GM21529 (cell line): ENCODE measurements around the gene PEAR1.

Experiments
- ATAC-seq: cut with Tn5 transposase; IDR thresholded peaks from one replicate; pipeline ENCODE4 v1.9.1; 2021; ENCODE audit not compliant: unreplicated experiment

PEAR1 gene, protein sequence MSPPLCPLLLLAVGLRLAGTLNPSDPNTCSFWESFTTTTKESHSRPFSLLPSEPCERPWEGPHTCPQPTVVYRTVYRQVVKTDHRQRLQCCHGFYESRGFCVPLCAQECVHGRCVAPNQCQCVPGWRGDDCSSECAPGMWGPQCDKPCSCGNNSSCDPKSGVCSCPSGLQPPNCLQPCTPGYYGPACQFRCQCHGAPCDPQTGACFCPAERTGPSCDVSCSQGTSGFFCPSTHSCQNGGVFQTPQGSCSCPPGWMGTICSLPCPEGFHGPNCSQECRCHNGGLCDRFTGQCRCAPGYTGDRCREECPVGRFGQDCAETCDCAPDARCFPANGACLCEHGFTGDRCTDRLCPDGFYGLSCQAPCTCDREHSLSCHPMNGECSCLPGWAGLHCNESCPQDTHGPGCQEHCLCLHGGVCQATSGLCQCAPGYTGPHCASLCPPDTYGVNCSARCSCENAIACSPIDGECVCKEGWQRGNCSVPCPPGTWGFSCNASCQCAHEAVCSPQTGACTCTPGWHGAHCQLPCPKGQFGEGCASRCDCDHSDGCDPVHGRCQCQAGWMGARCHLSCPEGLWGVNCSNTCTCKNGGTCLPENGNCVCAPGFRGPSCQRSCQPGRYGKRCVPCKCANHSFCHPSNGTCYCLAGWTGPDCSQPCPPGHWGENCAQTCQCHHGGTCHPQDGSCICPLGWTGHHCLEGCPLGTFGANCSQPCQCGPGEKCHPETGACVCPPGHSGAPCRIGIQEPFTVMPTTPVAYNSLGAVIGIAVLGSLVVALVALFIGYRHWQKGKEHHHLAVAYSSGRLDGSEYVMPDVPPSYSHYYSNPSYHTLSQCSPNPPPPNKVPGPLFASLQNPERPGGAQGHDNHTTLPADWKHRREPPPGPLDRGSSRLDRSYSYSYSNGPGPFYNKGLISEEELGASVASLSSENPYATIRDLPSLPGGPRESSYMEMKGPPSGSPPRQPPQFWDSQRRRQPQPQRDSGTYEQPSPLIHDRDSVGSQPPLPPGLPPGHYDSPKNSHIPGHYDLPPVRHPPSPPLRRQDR

DNA sequence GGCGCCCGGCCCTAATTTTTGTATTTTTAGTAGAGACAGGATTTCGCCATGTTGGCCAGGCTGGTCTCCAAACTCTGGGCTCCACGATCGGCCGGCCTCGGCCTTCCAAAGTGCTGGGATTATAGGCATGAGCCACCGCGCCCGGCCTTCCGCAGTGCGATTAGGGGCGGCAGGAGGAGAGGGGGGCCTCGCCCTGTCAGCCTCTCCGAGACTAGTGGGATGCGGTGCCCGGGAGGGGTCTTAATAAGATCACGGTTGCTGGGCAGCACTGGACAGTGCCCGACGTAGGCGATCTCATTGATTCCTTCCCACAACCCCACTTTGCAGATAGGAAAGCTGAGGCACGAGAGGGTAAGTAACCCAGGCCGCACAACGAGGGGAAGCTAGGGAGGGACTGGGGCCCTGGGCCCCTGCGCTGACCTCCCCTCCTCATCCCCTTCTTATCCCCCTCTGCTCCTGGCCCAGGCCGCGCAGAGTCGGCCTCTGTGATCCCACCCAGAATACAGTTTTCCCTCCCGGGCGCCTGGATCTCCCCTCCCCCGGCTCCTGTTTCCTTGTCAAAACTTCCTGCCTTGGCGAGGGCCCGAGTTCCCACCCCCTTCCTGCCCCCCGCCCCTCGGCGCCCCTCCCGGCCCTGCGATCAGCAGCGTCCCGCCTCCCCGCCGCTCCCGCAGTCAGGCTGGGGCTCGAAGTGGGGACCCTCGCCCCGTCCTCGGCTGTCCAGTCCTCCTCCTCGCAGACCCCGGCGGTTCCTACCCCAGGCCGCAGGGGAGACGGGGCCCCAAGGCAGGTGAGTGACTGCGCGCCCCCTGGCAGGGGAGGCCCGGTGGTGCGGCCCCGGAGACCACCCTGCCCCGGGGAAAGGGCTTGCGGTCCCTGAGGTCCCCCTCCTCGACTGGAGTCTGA lies at the start of gene PEAR1:
Gene PEAR1 (plus strand): TSS at position 671 of the 906 bp plus-strand sequence. CDS start 10,209 bp downstream, outside the sequence.
- ATAC-seq: no peak

DNA sequence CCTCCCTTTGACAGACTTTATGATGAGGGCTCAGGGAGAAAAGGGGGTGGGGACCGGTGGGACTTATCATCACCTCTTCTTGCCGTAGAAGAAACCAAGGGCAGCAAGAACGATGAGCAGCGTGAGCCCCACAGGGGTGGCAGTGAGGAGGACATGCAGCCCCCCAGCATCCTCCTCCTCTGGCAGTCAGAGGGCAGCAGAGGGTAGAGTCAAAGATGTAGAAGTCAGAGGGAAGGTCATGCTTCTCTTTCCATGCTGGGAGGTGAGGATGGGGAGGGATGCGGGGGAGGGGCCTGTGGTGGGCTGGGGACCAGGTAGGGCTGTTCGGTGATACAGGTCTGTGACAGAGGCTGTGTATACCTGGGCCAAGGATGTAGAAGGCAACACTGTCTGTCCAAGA lies 49.4 kb upstream of the PEAR1 start:
- ATAC-seq: no peak

DNA sequence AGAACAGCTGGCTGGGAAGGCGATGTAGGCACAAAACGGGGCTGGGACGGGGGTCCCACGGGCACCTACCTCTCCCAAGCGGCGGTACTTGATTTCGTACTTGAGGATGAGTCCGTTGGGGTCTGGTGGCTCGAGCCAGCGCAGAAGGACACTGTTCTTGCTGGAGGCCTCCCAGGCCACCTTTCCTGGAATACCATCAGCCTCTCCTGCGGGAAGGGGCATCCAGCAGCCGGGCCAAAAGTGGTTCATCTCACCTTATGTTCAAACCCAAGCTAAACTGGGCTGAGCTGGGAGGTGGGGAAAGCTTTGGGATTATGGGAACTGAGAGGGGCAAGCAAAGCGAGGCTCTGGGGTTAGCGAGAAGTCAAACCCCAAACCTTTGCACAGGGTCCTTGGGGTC lies 48.9 kb upstream of the PEAR1 start:
- no peak for ATAC-seq

DNA sequence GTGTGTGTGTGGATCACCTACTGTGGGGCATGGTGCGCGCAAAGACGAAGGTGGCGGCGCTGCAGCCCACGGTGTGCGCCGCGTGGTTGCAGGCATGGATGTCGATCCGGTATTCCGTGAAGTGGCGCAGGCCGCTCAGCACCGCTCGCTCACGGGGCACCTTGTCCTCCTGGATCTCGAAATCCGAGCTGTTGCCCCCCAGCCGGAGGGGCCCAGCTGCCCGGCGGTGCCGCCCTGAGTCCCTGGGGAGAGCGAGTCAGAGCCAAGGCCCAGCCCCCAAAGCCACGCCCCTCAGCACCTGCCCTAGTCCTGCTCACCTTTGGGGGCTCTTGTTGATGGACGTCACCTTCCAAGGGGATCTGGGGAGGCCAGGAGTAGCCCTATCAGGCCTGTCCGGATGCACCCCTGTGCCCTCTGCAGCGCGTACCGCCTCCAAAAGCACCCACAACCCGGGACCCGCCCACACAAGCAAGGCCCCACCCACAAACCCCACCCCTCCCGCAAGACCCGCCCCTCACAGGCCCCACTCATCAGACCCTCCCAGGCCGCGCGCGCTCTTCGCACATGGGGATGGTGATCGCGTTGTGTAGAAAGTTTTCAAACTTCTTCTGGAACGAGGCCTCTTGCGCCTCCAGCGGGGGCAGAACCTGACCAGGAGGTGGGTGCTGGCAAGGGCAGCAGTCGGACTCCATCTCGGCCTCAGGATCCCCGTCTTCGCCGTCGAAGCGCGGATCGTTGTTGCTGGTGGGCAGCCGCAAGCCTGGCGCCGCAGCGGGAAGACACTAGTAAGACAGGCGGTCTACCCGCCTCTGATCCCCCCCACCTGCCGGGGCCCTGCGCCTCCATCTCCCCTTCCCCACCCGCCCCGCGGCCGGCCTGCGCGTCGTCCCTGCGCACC lies 48.2 kb upstream of the PEAR1 start:
- no peak for ATAC-seq

DNA sequence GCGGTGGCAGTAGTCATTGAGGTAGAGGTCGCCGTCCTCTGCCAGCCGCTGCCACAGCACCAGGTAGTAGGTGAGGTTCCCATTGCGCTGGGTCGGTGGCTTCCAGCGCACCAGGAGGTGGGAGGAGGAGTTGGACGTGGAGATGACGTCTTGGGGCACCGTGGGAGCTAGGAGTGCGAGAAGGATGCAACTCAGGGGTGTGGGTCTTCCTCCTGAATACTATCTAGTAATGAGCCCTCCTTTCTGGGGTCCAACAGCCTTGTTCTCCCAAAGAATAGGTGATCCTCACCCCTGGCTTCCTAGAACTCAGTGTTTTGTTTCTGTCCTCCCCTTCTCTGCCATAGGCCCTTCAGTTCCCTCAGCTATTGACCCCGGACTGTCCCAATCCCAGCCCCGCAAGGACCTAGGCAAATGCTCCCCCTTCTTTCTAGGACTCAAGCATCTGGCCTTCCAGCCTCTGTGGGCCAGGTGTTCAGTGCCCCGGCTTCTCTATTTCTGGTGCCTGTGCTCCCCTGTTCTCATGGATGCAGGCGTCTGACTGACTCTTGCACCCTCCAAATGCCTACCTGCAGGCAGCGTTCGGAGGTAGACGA lies 47.5 kb upstream of the PEAR1 start:
- ATAC-seq: no peak

DNA sequence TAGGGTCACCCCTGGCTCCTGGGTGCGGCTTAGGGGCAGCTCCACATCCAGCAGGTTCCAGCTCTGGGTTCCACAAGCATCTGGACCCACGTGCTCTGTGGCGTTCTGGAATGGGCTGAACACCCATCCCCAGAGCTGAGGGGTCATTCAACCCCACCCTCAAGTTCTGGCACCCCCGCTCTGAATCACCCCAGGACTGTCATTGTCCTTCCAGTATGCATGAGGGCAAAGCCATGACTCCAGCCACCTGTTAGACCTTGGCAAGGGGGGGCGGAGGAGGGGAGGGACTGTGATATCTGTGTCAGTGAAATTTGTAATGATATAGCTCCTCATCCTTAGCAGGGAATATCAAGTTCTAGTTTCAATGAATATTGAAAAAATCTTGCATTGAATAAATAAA lies 46.9 kb upstream of the PEAR1 start:
- ATAC-seq: no peak

DNA sequence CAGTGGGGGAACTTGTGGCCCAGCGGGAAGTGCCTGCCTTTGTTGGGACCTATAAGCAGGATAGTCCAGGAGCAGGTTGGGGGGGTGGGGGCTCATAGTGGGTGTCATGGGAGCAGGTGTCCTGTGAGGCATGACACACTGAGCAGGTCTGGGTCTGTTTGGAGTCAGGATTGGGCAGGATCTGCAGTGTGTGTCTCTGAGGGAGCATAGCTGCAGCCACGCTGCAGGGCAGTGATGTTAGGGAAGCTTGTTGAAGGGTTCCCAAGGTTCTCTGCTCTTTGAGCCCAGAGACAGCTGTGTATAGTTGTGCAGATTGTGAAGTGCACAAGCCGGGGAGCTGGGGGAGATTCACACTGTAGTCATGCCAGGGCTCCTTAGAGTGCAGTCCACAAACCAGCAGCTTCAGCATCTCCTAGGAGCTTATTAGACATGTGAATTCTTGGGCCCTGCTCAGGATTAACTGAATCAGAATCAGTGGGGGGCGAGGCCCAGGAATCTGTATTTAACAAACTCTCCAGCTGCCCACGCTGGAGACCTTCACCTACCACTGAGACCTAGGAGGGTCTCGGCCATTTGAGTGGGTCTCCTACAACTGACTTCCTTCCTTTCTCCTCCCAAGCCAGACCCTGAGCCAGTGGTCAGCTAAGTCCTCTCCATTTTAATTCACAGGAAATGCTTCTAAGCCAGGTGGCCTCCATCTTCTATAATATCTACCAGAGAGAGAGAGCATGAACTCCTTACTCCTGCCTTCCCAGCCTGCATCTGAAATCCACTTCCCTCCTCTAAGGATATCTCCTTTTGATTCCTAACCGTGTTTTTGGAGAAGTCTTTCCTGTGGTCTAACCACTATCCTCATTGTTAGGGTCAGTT lies 45.7 kb upstream of the PEAR1 start:
- no peak for ATAC-seq

DNA sequence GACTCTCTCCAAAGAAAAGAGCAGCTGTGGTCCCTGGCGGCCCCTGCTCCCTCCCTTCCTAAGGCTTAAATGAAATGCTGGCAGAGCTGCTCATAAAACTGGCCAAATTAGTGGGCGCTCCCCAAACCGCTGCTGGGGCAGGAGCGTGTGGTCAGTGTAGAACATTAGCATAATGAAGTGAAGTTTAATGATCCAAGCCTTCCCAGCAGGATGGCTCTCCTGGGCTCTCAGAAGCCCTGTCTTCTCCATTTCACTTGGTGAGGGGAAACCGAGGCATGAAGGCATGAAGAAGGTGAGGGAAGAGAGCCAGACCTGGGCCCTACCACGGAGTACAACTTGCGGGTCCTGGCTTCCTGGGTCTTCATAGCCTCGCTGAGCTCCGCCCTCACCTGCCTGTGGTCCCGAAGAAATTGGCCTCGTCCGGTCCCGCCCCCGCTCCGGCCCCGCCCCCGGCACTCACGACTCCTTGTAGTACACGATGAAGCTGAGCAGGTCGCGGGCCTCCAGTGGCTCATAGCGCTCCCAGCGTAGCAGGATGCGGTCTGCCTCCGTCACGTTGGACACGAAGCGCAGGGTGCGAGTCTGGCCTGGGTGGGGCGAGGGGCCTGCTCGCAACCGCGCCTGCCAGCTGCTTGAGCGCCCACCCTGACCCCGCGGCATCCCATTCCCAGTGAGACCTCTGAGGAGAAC lies 44.9 kb upstream of the PEAR1 start:
- ATAC-seq: no peak

DNA sequence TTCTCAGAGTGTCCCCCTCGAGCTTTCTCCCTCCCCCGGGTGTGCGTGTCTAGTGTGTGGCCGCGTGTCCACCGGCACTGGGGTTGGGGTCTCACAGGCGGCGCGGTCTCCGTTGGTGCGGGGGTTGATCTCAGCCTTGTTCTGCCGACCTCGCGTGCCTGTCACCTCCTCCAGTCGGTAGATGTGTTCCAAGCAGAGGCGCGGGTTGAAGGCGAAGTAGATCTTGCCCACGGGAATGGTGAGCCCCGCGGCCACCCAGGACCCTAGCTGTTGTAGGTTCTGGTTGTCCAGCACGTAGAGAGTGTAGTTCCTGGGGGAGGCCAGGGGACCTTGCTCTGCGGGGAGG lies 44.4 kb upstream of the PEAR1 start:
- no peak for ATAC-seq

DNA sequence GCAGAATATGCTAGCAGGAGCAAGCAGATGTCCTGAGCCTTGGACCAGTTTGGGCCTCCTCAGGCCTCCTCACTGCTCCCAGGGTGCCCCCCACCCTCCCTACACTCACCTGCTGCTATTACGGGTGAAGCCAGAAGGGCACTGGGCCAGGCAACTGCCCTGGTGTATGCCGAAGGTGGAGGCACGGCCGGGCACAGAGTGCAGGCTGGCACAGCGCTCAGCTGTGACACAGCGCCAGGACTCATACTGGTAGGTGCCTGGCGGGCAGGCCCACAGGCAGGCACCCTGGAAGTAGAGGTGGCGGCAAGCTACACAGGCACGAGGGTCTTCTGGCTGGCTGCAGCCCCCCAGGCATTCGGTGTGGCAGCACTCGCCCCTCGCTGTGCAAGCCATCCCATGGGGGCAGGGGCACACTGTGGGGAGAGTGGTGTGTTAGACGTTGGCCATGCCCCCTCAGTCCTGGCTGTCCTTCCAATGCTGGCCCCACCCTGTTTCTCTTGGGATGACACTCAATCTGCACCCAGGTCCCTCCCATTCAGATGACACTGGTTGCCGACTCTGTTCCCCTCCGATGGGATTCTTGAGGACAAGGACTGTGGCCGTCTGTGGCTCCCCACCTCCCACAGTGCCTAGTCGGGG lies 41.6 kb upstream of the PEAR1 start:
- ATAC-seq: no peak

DNA sequence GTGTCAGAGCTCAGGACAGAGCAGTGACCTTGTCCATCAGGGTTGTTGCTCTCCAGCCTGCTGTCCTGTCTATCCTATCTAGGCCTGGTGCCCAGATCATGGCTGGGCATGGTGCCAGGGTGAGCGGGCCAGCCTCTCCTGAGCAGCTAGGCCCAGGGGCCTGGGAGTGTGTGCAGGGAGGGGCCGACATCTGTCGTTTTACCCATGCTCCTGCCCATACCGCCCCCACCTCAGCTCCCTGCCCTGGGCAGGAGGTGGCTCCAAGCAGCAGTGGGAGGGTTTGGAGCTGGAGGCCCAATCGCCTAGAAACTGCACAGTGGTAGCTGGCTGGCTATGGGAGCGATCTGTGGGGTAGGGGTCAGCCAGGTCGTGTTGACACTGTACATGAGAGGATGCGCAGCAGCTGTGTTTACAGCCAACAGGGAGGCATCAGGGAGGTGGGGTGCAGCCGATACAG lies 41.1 kb upstream of the PEAR1 start:
- ATAC-seq: no peak

DNA sequence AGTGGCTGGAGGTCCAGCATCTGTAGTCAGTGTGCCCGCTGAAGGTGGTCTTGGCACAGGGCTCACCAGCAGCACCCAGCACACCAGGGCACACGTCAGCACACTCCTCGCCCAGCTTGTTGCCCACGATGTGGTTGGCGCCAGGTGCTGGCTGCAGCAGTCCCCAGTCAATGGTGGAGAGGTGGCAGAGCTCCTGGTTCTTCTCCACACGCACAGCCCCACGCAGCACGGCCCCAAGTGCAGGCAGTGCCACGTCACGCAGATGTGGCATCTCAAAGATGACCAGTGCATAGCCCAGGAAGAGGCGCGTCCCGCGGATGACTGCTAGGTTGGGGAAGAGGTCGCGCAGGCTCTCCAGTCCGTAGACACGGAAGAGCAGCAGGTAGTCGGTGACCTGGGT lies 39.8 kb upstream of the PEAR1 start:
- ATAC-seq: no peak

DNA sequence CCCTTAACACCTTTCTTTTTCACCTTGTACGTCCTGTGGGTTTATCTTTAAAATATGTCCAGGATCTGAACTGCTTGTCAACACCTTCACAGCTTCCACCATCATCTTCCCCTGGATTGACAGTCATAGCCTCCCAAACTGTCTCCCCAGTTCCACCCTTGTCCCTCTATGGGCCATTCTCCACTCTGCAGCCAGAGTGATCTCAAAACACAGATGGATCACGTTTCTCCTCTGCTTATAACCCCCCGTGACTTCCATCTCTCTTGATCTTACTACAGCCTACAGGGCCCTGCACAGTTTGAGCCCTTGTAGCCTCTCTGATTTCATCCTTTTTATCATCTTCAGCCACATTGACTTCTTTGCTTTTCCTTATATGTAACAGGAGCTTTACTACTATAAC lies 38.9 kb upstream of the PEAR1 start:
- no peak for ATAC-seq

DNA sequence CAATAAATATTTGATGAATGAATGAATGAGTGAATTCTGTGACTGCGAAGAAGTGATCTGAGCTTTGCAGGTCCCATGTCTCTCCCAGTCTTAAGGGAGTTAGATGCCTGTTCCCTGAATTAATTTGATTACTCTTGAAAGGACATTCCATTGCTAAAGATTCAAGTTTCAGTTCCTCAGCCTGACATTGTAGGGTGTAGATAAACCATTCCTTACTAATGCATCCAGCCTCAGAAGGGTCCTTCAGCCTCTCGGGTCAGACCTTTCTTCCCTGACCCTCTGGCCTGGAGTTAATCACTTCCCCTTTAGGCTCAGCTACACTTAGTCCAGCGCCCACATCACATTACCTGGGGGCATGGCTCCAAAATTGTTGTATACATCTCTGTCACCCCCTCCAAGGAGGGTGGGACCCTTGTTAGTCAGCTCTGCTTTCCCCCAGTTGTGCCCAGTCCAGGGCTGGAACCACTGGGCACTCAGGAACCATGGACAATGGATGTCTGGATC lies 37.2 kb upstream of the PEAR1 start:
- ATAC-seq: no peak

DNA sequence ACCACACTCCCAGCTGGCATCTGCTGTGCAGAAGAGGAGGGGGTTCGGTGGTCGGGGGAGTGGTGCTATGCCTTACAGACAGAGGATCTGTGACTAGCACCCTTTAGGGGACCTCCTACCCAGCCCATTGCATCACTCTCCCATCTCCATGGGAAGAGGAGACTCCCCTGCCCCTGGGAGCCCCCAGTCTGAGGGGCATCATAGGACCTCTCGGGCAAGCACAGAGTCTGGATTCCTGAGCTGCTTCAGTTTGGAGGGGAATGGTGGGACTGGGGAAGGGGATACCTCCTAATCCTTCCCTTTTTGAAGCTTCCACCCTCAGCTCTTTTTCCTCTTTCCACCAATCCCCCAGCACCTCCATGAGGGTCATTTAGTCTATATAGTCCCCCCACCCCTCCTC lies 36.0 kb upstream of the PEAR1 start:
- no peak for ATAC-seq

DNA sequence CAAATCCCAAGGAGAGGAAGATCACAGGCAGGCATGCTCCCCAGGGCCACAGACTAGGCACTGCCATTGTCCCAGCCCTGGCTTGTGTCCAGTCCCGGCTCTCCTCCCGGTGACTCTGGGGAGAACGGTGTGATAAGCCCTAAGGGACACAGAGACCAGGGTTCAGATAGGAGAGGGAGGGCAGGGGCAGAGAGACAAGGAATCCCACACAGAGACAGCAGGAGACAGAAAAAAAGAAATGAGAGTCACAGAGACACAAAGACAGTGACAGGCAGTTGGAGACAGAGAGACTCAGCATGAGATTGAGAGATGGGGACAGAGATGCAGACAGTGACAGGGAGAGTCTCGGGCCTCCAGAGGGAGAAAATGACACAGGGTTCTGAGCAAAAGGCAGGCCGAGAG lies 35.0 kb upstream of the PEAR1 start:
- ATAC-seq: no peak

DNA sequence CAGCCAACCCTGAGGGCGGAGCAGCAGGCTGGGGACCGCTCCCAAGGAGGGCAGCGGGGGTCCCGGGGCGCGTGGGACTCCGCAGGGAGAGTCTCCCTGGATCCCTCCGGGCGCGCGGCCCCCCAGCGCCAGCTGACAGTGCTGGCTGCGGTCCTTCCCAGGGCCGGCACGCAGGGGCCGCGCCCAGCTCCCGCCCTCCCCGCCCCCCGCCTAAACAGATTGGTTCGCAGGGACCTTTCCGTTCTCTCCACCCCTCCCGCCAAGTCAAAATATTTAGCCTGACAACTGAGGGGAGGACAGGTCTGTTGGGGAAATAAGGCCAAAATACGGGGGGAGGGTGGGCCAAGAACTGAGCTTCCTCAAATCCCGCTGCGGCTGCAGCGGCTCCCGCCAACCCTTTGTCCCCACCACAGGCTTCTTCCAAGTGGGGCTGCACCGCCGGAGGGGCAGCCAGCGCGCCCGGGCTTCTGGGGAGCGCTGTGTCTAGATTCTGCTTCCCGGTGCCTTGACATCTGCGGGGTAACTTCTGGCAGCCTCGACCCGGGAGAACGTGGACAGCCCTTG lies 34.5 kb upstream of the PEAR1 start, which contains the start of gene INSRR:
Gene INSRR (minus strand): TSS at position 159 of the 564 bp plus-strand sequence. CDS start 496 bp downstream, outside the sequence.
- ATAC-seq: no peak
